KOPT-K1 (cell line): Measurements from ENCODE around the gene PCDHGB6.
"Not testable (repeated sequence)": the region's sequence is repeated elsewhere in the genome, so short reads cannot be mapped to it uniquely, and the experiment has no call there.

Experiments used
- H3K27ac ChIP-seq: fragments of 200-600 bp; sonication (generic); 2 replicates; pipeline ENCODE4 v1.5.1; 2016; ENCODE audit warnings: antibody characterized with exemption, mild to moderate bottlenecking, low read depth, low read length; ENCODE audit not compliant: poor library complexity, severe bottlenecking
- H3K36me3 ChIP-seq: fragments of 200-600 bp; sonication (generic); 2 replicates; pipeline ENCODE4 v1.5.1; 2017; ENCODE audit warnings: antibody characterized with exemption, mild to moderate bottlenecking, low read length, moderate library complexity; ENCODE audit not compliant: insufficient read depth
- H3K9me3 ChIP-seq: fragments of 200-600 bp; sonication (generic); 2 replicates; pipeline ENCODE4 v1.5.1; 2017; ENCODE audit warnings: antibody characterized with exemption, low read length, mild to moderate bottlenecking; ENCODE audit not compliant: insufficient read depth, poor library complexity, severe bottlenecking

The PCDHGB6 gene

DNA sequence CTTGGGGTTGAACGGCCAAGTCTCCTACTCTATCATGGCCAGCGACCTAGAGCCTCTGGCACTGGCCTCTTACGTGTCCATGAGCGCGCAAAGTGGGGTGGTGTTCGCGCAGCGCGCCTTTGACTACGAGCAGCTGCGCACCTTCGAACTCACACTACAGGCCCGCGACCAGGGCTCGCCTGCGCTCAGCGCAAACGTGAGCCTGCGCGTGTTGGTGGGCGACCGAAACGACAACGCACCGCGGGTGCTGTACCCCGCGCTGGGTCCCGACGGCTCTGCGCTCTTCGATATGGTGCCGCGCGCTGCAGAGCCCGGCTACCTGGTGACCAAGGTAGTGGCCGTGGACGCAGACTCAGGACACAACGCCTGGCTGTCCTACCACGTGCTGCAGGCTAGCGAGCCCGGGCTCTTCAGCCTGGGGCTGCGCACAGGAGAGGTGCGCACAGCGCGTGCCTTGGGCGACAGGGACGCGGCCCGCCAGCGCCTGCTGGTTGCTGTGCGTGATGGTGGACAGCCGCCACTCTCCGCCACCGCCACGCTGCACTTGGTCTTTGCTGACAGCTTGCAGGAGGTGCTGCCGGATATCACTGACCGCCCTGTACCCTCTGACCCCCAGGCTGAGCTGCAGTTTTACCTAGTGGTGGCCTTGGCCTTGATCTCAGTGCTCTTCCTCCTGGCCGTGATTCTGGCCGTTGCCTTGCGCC is 8.1 kb upstream of the PCDHGB6 start:
- Histone ChIP-seq H3K9me3 (peaks cover 3% of the 10 kb centered on the region), H3K36me3 (no peaks in the 10 kb centered on the region)

DNA sequence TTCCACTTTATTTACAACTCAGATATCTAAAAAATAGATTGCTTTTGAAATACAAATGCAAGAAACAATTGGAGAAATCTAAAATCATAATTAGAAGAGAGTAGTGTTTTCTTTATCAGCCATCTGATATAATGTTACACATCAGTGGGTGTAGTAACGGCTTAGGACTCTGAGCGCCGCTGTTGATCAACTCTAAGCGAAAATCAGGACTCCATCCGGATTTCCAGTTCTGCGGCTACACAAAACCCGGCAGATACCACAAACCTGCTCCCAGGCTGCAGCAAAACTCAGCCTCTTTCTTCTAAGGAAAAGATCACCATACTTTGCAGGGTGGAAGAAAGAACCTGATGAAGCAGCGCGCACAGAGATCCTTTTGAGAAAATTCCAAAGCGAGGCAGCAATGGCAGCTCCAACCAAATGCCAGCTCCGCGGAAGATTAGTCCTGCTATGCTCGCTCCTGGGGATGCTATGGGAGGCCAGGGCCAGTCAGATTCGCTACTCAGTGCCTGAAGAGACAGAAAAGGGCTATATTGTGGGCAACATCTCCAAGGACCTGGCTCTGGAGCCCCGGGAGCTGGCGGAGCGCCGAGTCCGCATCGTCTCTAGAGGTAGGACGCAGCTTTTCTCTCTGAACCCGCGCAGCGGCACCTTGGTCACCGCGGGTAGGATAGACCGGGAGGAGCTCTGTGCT is 5.1 kb upstream of the PCDHGB6 start, which contains the start of gene PCDHGA9:
PCDHGA9 (plus strand) TSS at position 226 of the 691 bp plus-strand sequence; CDS start at position 401, 175 bp downstream.
- no peak within 1 kb of the TSS for H3K27ac ChIP-seq
- peaks cover 3% of the 10 kb centered on the region for H3K9me3 ChIP-seq
- no peaks in the 10 kb centered on the region for H3K36me3 ChIP-seq

More for the DNA sequence above, 8.1 kb upstream of the PCDHGB6 start:
- H3K27ac ChIP-seq = no peak overlapping the region

GRCh38 chr5:141403387-141403786 is 4.4 kb upstream of the PCDHGB6 start:
- Histone ChIP-seq H3K36me3 (no peaks in the 10 kb centered on the region), H3K9me3 (peaks cover 3% of the 10 kb centered on the region), H3K27ac (no peak overlapping the region)

GRCh38 chr5:141409598-141410306 is 1.9 kb downstream of the PCDHGB6 start:
- H3K9me3 ChIP-seq = no peaks in the 10 kb centered on the region
- H3K27ac ChIP-seq = no peak overlapping the region
- no peaks in the 10 kb centered on the region for H3K36me3 ChIP-seq

DNA sequence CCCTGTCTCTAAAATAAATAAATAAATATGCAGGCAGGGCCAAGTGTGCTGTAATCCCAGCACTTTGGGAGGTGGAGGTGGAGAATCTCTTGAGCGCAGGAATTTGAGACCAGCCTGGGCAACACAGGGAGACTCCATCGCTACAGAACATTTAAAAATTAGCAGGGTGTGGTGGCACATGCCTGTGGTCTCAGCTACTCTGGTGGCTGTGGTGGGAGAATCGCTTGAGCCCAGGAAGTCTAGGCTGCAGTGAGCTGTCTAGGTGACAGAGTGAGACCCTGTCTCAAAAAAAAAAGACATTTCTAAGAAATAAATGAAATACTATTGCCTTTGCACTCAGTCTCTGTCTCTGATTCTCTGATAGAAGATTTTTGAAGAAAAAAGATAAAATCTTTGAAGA is 3.8 kb downstream of the PCDHGB6 start:
- no peaks in the 10 kb centered on the region for H3K9me3 ChIP-seq

DNA sequence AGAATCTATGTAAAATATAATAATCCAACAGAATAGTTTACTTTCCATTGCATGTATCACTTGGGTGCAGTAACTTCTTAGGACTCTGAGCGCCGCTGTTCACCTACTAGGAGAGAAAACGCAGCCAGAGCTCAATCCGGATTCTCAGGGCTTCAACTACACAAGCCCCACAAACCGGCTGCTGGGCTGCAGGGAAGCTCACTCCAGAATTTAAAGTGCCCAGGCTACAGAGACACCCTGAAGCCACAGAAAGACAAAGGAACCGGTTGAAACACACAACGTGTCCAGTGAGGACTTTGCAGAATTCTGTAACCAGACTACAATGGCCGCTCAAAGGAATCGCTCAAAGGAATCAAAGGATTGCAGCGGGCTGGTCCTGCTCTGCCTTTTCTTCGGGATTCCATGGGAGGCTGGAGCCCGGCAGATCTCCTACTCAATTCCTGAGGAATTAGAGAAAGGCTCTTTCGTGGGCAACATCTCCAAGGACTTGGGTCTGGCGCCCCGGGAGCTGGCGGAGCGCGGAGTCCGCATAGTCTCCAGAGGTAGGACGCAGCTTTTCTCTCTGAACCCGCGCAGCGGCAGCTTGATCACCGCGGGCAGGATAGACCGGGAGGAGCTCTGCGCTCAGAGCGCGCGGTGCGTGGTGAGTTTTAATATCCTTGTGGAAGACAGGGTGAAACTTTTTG is 5.2 kb downstream of the PCDHGB6 start, which contains the start of gene PCDHGA10:
PCDHGA10 (plus strand) TSS at position 134 of the 686 bp plus-strand sequence; CDS start at position 323, 189 bp downstream.
- Histone ChIP-seq H3K27ac (no peak within 1 kb of the TSS), H3K36me3 (no peaks in the 10 kb centered on the region), H3K9me3 (no peaks in the 10 kb centered on the region)

More for the DNA sequence above, 3.8 kb downstream of the PCDHGB6 start:
- Histone ChIP-seq H3K27ac (no peak overlapping the region), H3K36me3 (no peaks in the 10 kb centered on the region)

DNA sequence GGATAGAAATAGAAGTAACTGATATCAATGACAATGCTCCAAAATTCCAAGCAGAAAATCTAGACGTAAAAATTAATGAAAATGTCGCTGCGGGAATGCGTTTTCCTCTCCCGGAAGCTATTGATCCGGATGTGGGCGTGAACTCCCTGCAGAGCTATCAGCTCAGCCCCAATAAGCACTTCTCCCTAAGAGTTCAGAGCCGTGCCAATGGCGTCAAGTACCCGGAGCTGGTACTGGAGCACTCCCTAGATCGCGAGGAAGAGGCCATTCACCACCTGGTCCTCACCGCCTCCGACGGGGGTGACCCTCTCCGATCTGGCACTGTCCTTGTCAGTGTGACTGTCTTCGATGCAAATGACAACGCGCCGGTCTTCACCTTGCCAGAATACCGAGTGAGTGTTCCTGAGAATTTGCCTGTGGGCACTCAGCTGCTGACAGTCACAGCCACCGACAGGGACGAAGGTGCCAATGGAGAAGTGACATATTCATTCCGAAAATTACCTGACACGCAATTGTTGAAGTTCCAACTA is 5.8 kb downstream of the PCDHGB6 start:
- no peaks in the 10 kb centered on the region for H3K9me3 ChIP-seq
- no peaks in the 10 kb centered on the region for H3K36me3 ChIP-seq
- H3K27ac ChIP-seq = no peak overlapping the region

DNA sequence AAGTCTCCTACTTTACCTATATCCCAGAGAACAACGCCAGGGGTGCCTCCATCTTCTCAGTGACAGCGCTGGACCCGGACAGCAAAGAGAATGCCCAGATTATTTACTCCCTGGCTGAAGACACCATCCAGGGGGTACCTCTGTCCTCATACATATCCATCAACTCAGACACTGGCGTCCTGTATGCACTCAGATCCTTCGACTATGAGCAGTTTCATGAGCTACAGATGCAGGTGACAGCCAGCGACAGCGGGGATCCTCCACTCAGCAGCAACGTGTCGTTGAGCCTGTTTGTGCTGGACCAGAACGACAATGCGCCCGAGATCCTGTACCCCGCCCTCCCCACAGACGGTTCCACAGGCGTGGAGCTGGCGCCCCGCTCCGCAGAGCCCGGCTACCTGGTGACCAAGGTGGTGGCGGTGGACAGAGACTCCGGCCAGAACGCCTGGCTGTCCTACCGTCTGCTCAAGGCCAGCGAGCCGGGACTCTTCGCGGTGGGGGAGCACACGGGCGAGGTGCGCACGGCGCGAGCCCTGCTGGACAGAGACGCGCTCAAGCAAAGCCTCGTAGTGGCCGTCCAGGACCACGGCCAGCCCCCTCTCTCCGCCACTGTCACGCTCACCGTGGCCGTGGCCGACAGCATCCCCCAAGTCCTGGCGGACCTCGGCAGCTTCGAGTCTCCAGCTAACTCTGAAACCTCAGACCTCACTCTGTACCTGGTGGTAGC is 6.9 kb downstream of the PCDHGB6 start:
- not testable (repeated sequence) for H3K27ac ChIP-seq, H3K9me3 ChIP-seq, H3K36me3 ChIP-seq

- not testable (repeated sequence) for H3K36me3 ChIP-seq, H3K27ac ChIP-seq
- peaks cover 11% of the 10 kb centered on the region for H3K9me3 ChIP-seq
These were observed 7.4 kb downstream of the PCDHGB6 start for GRCh38 chr5:141415275-141415618.

- peaks cover 15% of the 10 kb centered on the region for H3K9me3 ChIP-seq
These were observed 9.8 kb downstream of the PCDHGB6 start, which contains the start of gene PCDHGB7 for GRCh38 chr5:141417494-141418172. Gene PCDHGB7, plus strand, starts transcription at chr5:141417677. Its CDS starts 183 bp downstream, at chr5:141417860.

GRCh38 chr5:141419074-141419880 is 11.5 kb downstream of the PCDHGB6 start:
- H3K9me3 ChIP-seq = peaks cover 20% of the 10 kb centered on the region

More at GRCh38 chr5:141417494-141418172, 9.8 kb downstream of the PCDHGB6 start, which contains the start of gene PCDHGB7:
- not testable (repeated sequence) for H3K27ac ChIP-seq, H3K36me3 ChIP-seq

GRCh38 chr5:141420855-141421488 is 13.2 kb downstream of the PCDHGB6 start, which contains the start of gene PCDHGA11:
Gene PCDHGA11, plus strand, starts transcription at chr5:141421051. Its CDS starts 177 bp downstream, at chr5:141421228.
- no peak within 1 kb of the TSS for H3K27ac ChIP-seq
- H3K36me3 ChIP-seq = no peaks in the 10 kb centered on the region
- peaks cover 22% of the 10 kb centered on the region for H3K9me3 ChIP-seq

More at GRCh38 chr5:141419074-141419880, 11.5 kb downstream of the PCDHGB6 start:
- Histone ChIP-seq H3K27ac (no peak overlapping the region), H3K36me3 (no peaks in the 10 kb centered on the region)
